ENCODE measurements around the gene NR6A1.

GRCh38 chr9:124501771-124502320 is 269.3 kb downstream of the NR6A1 start:
- TF ChIP-seq, protein P1, sequence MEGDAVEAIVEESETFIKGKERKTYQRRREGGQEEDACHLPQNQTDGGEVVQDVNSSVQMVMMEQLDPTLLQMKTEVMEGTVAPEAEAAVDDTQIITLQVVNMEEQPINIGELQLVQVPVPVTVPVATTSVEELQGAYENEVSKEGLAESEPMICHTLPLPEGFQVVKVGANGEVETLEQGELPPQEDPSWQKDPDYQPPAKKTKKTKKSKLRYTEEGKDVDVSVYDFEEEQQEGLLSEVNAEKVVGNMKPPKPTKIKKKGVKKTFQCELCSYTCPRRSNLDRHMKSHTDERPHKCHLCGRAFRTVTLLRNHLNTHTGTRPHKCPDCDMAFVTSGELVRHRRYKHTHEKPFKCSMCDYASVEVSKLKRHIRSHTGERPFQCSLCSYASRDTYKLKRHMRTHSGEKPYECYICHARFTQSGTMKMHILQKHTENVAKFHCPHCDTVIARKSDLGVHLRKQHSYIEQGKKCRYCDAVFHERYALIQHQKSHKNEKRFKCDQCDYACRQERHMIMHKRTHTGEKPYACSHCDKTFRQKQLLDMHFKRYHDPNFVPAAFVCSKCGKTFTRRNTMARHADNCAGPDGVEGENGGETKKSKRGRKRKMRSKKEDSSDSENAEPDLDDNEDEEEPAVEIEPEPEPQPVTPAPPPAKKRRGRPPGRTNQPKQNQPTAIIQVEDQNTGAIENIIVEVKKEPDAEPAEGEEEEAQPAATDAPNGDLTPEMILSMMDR (IDR thresholded peaks at IDR 0.05), result no peak
- TF ChIP-seq POLR2A (IDR thresholded peaks at IDR 0.05), result no peak
- no peak for TF ChIP-seq EP300 (IDR thresholded peaks at IDR 0.05)

Measured in ovary (tissue), 3 donors.